Measurements from ENCODE around the gene MRPS18C.

The MRPS18C gene

DNA sequence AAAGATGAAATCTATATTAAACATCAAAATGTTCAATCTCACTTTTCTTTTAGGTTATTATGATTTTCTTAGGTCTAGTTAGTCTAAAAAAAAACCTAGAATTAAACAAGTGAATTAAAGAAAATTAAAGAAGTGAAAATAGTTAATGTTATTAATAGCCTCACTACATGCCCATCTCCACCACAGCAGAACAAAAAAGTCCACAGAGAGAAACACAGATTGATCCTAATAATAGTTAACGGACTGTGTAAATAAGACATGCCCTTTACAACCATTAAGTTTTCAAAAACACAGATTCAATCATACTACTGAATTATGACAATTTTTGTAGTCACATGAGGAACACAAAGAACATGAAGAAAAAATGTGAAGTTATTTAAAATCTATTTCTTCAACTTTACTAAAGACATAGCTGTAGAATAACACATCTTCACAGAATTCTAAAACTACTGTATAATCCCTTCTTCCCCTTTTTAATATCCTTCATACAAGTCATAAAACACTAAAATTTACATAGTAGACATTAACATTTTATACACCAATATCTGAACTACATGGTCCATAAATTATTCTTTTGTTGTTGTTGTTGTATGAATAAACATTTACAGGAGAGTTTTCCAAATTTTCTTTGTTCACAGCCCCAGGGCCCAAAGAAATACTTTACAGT lies 15.6 kb upstream of the MRPS18C start (continued):
- no peak for TF ChIP-seq ZBTB1 (tag by site-specific recombination; IDR thresholded peaks at IDR 0.05)
- TF ChIP-seq, protein P1, sequence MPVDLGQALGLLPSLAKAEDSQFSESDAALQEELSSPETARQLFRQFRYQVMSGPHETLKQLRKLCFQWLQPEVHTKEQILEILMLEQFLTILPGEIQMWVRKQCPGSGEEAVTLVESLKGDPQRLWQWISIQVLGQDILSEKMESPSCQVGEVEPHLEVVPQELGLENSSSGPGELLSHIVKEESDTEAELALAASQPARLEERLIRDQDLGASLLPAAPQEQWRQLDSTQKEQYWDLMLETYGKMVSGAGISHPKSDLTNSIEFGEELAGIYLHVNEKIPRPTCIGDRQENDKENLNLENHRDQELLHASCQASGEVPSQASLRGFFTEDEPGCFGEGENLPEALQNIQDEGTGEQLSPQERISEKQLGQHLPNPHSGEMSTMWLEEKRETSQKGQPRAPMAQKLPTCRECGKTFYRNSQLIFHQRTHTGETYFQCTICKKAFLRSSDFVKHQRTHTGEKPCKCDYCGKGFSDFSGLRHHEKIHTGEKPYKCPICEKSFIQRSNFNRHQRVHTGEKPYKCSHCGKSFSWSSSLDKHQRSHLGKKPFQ (tag by site-specific recombination; IDR thresholded peaks at IDR 0.05) = no peak
- TF ChIP-seq, protein P2, sequence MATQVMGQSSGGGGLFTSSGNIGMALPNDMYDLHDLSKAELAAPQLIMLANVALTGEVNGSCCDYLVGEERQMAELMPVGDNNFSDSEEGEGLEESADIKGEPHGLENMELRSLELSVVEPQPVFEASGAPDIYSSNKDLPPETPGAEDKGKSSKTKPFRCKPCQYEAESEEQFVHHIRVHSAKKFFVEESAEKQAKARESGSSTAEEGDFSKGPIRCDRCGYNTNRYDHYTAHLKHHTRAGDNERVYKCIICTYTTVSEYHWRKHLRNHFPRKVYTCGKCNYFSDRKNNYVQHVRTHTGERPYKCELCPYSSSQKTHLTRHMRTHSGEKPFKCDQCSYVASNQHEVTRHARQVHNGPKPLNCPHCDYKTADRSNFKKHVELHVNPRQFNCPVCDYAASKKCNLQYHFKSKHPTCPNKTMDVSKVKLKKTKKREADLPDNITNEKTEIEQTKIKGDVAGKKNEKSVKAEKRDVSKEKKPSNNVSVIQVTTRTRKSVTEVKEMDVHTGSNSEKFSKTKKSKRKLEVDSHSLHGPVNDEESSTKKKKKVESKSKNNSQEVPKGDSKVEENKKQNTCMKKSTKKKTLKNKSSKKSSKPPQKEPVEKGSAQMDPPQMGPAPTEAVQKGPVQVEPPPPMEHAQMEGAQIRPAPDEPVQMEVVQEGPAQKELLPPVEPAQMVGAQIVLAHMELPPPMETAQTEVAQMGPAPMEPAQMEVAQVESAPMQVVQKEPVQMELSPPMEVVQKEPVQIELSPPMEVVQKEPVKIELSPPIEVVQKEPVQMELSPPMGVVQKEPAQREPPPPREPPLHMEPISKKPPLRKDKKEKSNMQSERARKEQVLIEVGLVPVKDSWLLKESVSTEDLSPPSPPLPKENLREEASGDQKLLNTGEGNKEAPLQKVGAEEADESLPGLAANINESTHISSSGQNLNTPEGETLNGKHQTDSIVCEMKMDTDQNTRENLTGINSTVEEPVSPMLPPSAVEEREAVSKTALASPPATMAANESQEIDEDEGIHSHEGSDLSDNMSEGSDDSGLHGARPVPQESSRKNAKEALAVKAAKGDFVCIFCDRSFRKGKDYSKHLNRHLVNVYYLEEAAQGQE (tag by site-specific recombination; IDR thresholded peaks at IDR 0.05) = no peak
- TF ChIP-seq, protein P3, sequence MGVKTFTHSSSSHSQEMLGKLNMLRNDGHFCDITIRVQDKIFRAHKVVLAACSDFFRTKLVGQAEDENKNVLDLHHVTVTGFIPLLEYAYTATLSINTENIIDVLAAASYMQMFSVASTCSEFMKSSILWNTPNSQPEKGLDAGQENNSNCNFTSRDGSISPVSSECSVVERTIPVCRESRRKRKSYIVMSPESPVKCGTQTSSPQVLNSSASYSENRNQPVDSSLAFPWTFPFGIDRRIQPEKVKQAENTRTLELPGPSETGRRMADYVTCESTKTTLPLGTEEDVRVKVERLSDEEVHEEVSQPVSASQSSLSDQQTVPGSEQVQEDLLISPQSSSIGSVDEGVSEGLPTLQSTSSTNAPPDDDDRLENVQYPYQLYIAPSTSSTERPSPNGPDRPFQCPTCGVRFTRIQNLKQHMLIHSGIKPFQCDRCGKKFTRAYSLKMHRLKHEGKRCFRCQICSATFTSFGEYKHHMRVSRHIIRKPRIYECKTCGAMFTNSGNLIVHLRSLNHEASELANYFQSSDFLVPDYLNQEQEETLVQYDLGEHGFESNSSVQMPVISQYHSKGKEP (tag by site-specific recombination; IDR thresholded peaks at IDR 0.05) = no peak
- no peak for TF ChIP-seq ZNF677 (tag by site-specific recombination; IDR thresholded peaks at IDR 0.05)
- no peak for TF ChIP-seq ZBTB17 (tag by site-specific recombination; IDR thresholded peaks at IDR 0.05)

GRCh38 chr4:83440899-83441298 lies 15.0 kb upstream of the MRPS18C start:
- ChIA-PET CTCF (no interaction called here), POLR2A (no interaction called here)
- Histone ChIP-seq H3K36me3 (ENCODE audit: control insufficient read depth in 2 of 2, insufficient read depth in 1 of 2, low read length in 2 of 2) (peaks cover 18 to 45% of the 10 kb centered on the region in 2 experiments; a peak in 2 of 3 replicates), H3K27ac (ENCODE audit: extremely low read depth, low read depth, low read length) (no peak overlapping the region), H3K9me3 (ENCODE audit: control insufficient read depth, insufficient read depth, low read depth, low read length) (no peaks in the 10 kb centered on the region), H3K4me1 (ENCODE audit: control insufficient read depth, insufficient read depth, low read length) (no peaks in the 10 kb centered on the region), H3K4me3 (ENCODE audit: low read depth, low read length) (no peak overlapping the region)
- TF ChIP-seq, protein P4, sequence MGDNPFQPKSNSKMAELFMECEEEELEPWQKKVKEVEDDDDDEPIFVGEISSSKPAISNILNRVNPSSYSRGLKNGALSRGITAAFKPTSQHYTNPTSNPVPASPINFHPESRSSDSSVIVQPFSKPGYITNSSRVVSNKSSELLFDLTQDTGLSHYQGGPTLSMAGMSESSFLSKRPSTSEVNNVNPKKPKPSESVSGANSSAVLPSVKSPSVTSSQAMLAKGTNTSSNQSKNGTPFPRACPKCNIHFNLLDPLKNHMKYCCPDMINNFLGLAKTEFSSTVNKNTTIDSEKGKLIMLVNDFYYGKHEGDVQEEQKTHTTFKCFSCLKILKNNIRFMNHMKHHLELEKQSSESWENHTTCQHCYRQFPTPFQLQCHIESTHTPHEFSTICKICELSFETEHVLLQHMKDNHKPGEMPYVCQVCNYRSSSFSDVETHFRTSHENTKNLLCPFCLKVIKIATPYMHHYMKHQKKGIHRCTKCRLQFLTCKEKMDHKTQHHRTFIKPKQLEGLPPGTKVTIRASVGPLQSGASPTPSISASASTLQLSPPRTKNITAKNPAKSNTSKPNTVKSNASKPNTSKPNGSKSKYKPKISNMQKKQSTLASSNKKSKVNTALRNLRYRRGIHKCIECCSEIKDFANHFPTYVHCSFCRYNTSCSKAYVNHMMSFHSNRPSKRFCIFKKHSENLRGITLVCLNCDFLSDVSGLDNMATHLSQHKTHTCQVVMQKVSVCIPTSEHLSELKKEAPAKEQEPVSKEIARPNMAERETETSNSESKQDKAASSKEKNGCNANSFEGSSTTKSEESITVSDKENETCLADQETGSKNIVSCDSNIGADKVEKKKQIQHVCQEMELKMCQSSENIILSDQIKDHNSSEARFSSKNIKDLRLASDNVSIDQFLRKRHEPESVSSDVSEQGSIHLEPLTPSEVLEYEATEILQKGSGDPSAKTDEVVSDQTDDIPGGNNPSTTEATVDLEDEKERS (tag by site-specific recombination; IDR thresholded peaks at IDR 0.05) = no peak
- no peak for TF ChIP-seq ZNF76 (tag by site-specific recombination; IDR thresholded peaks at IDR 0.05; ENCODE audit: borderline replicate concordance, low read depth)
- no peak for TF ChIP-seq ZNF350 (tag by site-specific recombination; IDR thresholded peaks at IDR 0.05)

DNA sequence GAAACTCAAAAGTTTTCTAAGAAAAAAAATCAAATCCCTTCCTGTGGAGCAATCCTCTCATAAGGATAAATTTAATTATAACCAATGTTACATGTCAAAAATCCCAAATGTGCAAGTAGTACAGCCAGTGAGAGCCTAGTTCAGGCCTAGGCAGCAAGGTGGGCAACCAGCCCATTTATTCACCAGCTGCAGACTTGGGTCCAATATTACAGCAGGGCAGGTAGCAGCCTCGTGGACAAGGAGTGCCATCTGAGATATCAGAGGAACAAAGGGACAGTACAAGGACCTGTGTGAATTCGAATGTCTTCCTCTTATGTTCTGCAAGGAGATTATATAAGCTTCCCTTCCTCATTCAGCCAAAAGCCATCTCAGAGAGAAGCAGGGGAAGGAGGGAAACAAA lies 6.8 kb upstream of the MRPS18C start:
- peaks cover 3 to 36% of the 10 kb centered on the region in 2 experiments; a peak in 2 of 3 replicates for H3K36me3 ChIP-seq (ENCODE audit: control insufficient read depth in 2 of 2, insufficient read depth in 1 of 2, low read length in 2 of 2)
- CTCF ChIA-PET = no interaction called here
- POLR2A ChIA-PET = no interaction called here
- TF ChIP-seq HIC1 (tag by site-specific recombination; IDR thresholded peaks at IDR 0.05) (no peak), ZNF843 (tag by site-specific recombination; IDR thresholded peaks at IDR 0.05) (no peak), SCRT1 (tag by site-specific recombination; IDR thresholded peaks at IDR 0.05; ENCODE audit: borderline replicate concordance) (no peak), ZNF416 (tag by site-specific recombination; IDR thresholded peaks at IDR 0.05) (no peak), ZNF223 (tag by site-specific recombination; IDR thresholded peaks at IDR 0.05) (no peak), ZNF776 (tag by site-specific recombination; IDR thresholded peaks at IDR 0.05; ENCODE audit: borderline replicate concordance) (no peak), ZNF692 (tag by site-specific recombination; IDR thresholded peaks at IDR 0.05) (no peak), ZNF830 (tag by site-specific recombination; IDR thresholded peaks at IDR 0.05; ENCODE audit: low read depth) (no peak)

More for the DNA sequence above, 6.8 kb upstream of the MRPS18C start:
- Histone ChIP-seq H3K4me1 (ENCODE audit: control insufficient read depth, insufficient read depth, low read length) (no peaks in the 10 kb centered on the region), H3K9me3 (ENCODE audit: control insufficient read depth, insufficient read depth, low read depth, low read length) (no peaks in the 10 kb centered on the region), H3K4me3 (ENCODE audit: low read depth, low read length) (no peak overlapping the region), H3K27ac (ENCODE audit: extremely low read depth, low read depth, low read length) (no peak overlapping the region)
